DOHH2 (cell line): Measurements from ENCODE around the gene RBM26.

Experiments used
- H3F3A ChIP-seq: fragments of 200-600 bp; sonication (generic), shearing (Covaris generic); 2 replicates; pipeline ENCODE4 v1.6.0; 2016; ENCODE audit warnings: antibody characterized with exemption, mild to moderate bottlenecking; ENCODE audit not compliant: control insufficient read depth, insufficient read depth
- H3K27ac ChIP-seq: fragments of 200-600 bp; sonication (generic); 2 replicates; pipeline ENCODE4 v1.5.1; 2014; ENCODE audit warnings: low read depth, mild to moderate bottlenecking, low read length, moderate library complexity
- H3K27me3 ChIP-seq: fragments of 200-600 bp; sonication (generic); 2 replicates; pipeline ENCODE4 v1.6.1; 2014; ENCODE audit warnings: mild to moderate bottlenecking, low read length, mixed read lengths; ENCODE audit not compliant: control insufficient read depth
- H3K36me3 ChIP-seq: fragments of 200-600 bp; sonication (generic); 2 replicates; pipeline ENCODE4 v1.6.1; 2014; ENCODE audit warnings: mild to moderate bottlenecking, low read length, moderate library complexity, mixed read lengths; ENCODE audit not compliant: control insufficient read depth
- H3K4me1 ChIP-seq: fragments of 200-600 bp; sonication (generic); 2 replicates; pipeline ENCODE4 v1.6.1; 2014; ENCODE audit warnings: mild to moderate bottlenecking, low read length, mixed read lengths; ENCODE audit not compliant: control insufficient read depth
- H3K4me2 ChIP-seq: fragments of 200-600 bp; sonication (generic); 2 replicates; pipeline ENCODE4 v1.6.0; 2014; ENCODE audit warnings: mild to moderate bottlenecking, low read length, moderate library complexity
- H3K4me3 ChIP-seq: fragments of 200-600 bp; sonication (generic); 2 replicates; pipeline ENCODE4 v1.5.1; 2014; ENCODE audit warnings: mild to moderate bottlenecking, low read length, mixed read lengths
- H3K79me2 ChIP-seq: fragments of 200-600 bp; sonication (generic); 2 replicates; pipeline ENCODE4 v1.6.1; 2014; ENCODE audit warnings: mild to moderate bottlenecking, low read length, mixed read lengths; ENCODE audit not compliant: control insufficient read depth
- H3K9me2 ChIP-seq: fragments of 200-600 bp; sonication (generic); replicated peaks from 2 replicates; pipeline ENCODE4 v1.6.1; 2014; ENCODE audit warnings: mild to moderate bottlenecking, low read length, mixed read lengths; ENCODE audit not compliant: control insufficient read depth
- H3K9me3 ChIP-seq: fragments of 200-600 bp; sonication (generic); 2 replicates; pipeline ENCODE4 v1.6.1; 2014; ENCODE audit warnings: antibody characterized with exemption, low read length, mixed read lengths; ENCODE audit not compliant: control insufficient read depth, insufficient read depth
- H4K20me1 ChIP-seq: fragments of 200-600 bp; sonication (generic); 2 replicates; pipeline ENCODE4 v1.6.0; 2014; ENCODE audit warnings: low read depth, mild to moderate bottlenecking, antibody characterized with exemption, low read length, moderate library complexity; ENCODE audit not compliant: control insufficient read depth, insufficient read depth
- CTCF ChIP-seq: fragments of 200-600 bp; sonication (generic); IDR thresholded peaks from one replicate; pipeline ENCODE4 v1.5.1; 2014; ENCODE audit warnings: antibody characterized with exemption, mild to moderate bottlenecking, low read depth, low read length; ENCODE audit not compliant: poor library complexity, severe bottlenecking
- EZH2phosphoT487 ChIP-seq: fragments of 200-600 bp; sonication (generic); IDR thresholded peaks from 2 replicates; pipeline ENCODE4 v1.6.1; 2017; ENCODE audit warnings: borderline replicate concordance, mild to moderate bottlenecking, antibody characterized with exemption, low read length, moderate library complexity, mixed read lengths

The RBM26 gene

GRCh38 chr13:79427883-79428282, 21.8 kb upstream of the RBM26 start:
- Histone ChIP-seq H3F3A (no peaks in the 10 kb centered on the region), H3K4me1 (peaks cover 15% of the 10 kb centered on the region), H3K4me2 (no peak overlapping the region), H3K9me2 (no peaks in the 10 kb centered on the region), H3K4me3 (no peak overlapping the region), H3K79me2 (no peaks in the 10 kb centered on the region), H3K27ac (no peak overlapping the region), H3K27me3 (no peaks in the 10 kb centered on the region), H3K9me3 (no peaks in the 10 kb centered on the region), H3K36me3 (no peaks in the 10 kb centered on the region), H4K20me1 (no peaks in the 10 kb centered on the region)
- TF ChIP-seq EZH2phosphoT487 (no peak), CTCF (no peak)

- H3K9me3 ChIP-seq = no peaks in the 10 kb centered on the region
- H3K4me2 ChIP-seq = no peak overlapping the region
- no peaks in the 10 kb centered on the region for H3K27me3 ChIP-seq
- H3K9me2 ChIP-seq = no peaks in the 10 kb centered on the region
- H3K79me2 ChIP-seq = no peaks in the 10 kb centered on the region
- TF ChIP-seq EZH2phosphoT487 (no peak), CTCF (no peak)
- no peaks in the 10 kb centered on the region for H4K20me1 ChIP-seq
- no peak overlapping the region for H3K4me3 ChIP-seq
- no peak overlapping the region for H3K27ac ChIP-seq
- no peaks in the 10 kb centered on the region for H3F3A ChIP-seq
- H3K4me1 ChIP-seq = peaks cover 15% of the 10 kb centered on the region
- H3K36me3 ChIP-seq = no peaks in the 10 kb centered on the region
Observed at GRCh38 chr13:79427265-79427664, 21.2 kb upstream of the RBM26 start.

- peak; percentile 58 for TF ChIP-seq CTCF
- no peak for TF ChIP-seq EZH2phosphoT487
- H3K4me1 ChIP-seq = peaks cover 8% of the 10 kb centered on the region
- H3K4me2 ChIP-seq = no peak overlapping the region
- H3K36me3 ChIP-seq = peaks cover 3% of the 10 kb centered on the region; the same call in 1 of the 2 replicates
- H3K4me3 ChIP-seq = no peak overlapping the region
- H3K79me2 ChIP-seq = no peaks in the 10 kb centered on the region
- H3K9me2 ChIP-seq = no peaks in the 10 kb centered on the region
- no peaks in the 10 kb centered on the region for H3K27me3 ChIP-seq
- no peaks in the 10 kb centered on the region for H3K9me3 ChIP-seq
- no peak overlapping the region for H3K27ac ChIP-seq
- H4K20me1 ChIP-seq = no peaks in the 10 kb centered on the region
- no peaks in the 10 kb centered on the region for H3F3A ChIP-seq
Observed at GRCh38 chr13:79423801-79424642, 18.0 kb upstream of the RBM26 start.
